ENCODE data around the gene STK33. TPM values are rescaled to one million over a fixed set of nuclear protein-coding genes. Genes with fewer than 3 reads are reported as not detected.

Gene STK33
- total and polyA plus RNA-seq, 2 donors (not counting 3 experiments of a cell fraction or from before 2014, with no cell fraction given): 0.63 to 3.4 TPM

DNA sequence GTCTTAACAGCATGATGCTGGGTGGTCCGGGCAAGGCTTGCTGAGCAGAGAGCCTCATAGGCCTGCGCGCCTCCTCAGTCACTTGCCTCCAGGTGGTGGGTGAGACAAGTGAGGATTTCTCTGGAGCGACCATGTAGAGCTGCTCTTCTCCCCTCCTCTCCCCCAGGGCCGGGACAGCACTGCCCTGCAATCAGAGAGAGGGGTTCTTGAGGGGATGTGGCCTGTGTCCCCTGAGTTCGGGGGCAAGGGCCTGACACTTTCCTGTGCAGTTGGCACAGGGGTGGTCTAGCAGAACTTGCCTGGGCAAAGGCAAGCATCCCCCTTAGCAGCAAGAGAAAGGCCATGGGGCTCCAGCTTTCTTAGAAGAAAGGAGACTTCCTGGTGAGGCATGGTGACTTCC is 234.5 kb downstream of the STK33 start:
- Histone ChIP-seq H3K27me3 (ENCODE audit: control insufficient read depth in 2 of 2, insufficient read depth in 2 of 2, low read length in 2 of 2) (peaks cover 2 to 3% of the 10 kb centered on the region in 2 experiments), H3K9me1 (replicated peaks; ENCODE audit: control insufficient read depth, extremely low read depth, insufficient read depth, low read length) (no peaks in the 10 kb centered on the region), H3K4me3 (replicated peaks in 1 of 3; ENCODE audit: insufficient read depth in 1 of 3, low read depth in 1 of 3, low read length in 3 of 3) (no peak overlapping the region), H3K36me3 (ENCODE audit: control insufficient read depth in 2 of 2, extremely low read depth in 1 of 2, insufficient read depth in 2 of 2, low read length in 2 of 2) (no peaks in the 10 kb centered on the region), H3K9me3 (replicated peaks; ENCODE audit: control insufficient read depth, insufficient read depth, low read length) (no peaks in the 10 kb centered on the region), H3K79me2 (ENCODE audit: control insufficient read depth, insufficient read depth, low read length) (no peaks in the 10 kb centered on the region), H3K9ac (replicated peaks; ENCODE audit: extremely low read depth, insufficient read depth, low read length) (no peak overlapping the region), H4K20me1 (replicated peaks; ENCODE audit: control insufficient read depth, extremely low read depth, insufficient read depth, low read length) (no peaks in the 10 kb centered on the region), H3K4me2 (ENCODE audit: insufficient read depth, low read length) (no peak overlapping the region), H3K27ac (ENCODE audit: insufficient read depth, low read depth, low read length) (no peak overlapping the region), H2AFZ (ENCODE audit: low read depth, low read length) (no peak overlapping the region), H3K4me1 (ENCODE audit: control insufficient read depth, extremely low read depth, insufficient read depth, low read length) (no peaks in the 10 kb centered on the region)
- CTCF ChIA-PET: no interaction called here
- intact Hi-C loops (cut with micrococcal nuclease) (no loop called here), dilution Hi-C loops (cut with MboI; ENCODE audit: extremely low pct_ligation_motif_present, low sequenced_read_pairs) (no loop called here)
- FAIRE-seq (no peak), DNase-seq (ENCODE audit: low read depth, low spot score) (no peak)
- TF ChIP-seq GATA2 (IDR thresholded peaks at IDR 0.05; ENCODE audit: insufficient read depth, insufficient read length, low read depth, low read length) (no peak), JUN (IDR thresholded peaks at IDR 0.05; ENCODE audit: borderline replicate concordance, insufficient read depth, insufficient read length, low read depth) (no peak), EZH2 (IDR thresholded peaks at IDR 0.05; ENCODE audit: borderline replicate concordance, low read depth, low read length, severe bottlenecking) (no peak), FOS (IDR thresholded peaks at IDR 0.05; ENCODE audit: borderline replicate concordance, insufficient read depth, low read length) (no peak), POLR2A (IDR thresholded peaks at IDR 0.05; ENCODE audit: low read depth, low read length) (no peak), MYC (IDR thresholded peaks at IDR 0.05; ENCODE audit: low read depth, low read length) (no peak), POLR2AphosphoS5 (IDR thresholded peaks at IDR 0.05; ENCODE audit: insufficient read depth, low read depth, low read length) (no peak)
- TF ChIP-seq, protein P1, sequence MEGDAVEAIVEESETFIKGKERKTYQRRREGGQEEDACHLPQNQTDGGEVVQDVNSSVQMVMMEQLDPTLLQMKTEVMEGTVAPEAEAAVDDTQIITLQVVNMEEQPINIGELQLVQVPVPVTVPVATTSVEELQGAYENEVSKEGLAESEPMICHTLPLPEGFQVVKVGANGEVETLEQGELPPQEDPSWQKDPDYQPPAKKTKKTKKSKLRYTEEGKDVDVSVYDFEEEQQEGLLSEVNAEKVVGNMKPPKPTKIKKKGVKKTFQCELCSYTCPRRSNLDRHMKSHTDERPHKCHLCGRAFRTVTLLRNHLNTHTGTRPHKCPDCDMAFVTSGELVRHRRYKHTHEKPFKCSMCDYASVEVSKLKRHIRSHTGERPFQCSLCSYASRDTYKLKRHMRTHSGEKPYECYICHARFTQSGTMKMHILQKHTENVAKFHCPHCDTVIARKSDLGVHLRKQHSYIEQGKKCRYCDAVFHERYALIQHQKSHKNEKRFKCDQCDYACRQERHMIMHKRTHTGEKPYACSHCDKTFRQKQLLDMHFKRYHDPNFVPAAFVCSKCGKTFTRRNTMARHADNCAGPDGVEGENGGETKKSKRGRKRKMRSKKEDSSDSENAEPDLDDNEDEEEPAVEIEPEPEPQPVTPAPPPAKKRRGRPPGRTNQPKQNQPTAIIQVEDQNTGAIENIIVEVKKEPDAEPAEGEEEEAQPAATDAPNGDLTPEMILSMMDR (IDR thresholded peaks at IDR 0.05; ENCODE audit: extremely low read depth in 1 of 2, insufficient read depth in 1 of 2, low read depth in 1 of 2, low read length in 2 of 2): no peak
- TF ChIP-seq, protein P2, sequence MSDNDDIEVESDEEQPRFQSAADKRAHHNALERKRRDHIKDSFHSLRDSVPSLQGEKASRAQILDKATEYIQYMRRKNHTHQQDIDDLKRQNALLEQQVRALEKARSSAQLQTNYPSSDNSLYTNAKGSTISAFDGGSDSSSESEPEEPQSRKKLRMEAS (IDR thresholded peaks at IDR 0.05; ENCODE audit: insufficient read depth, insufficient read length): no peak
- BruUV-seq (replicated peaks): no TSS peak
- POLR2A ChIA-PET: no interaction called here
